Measurements from ENCODE around the gene HIF1AN. TPM values are rescaled to one million over a fixed set of nuclear protein-coding genes. Genes with fewer than 3 reads are reported as not detected.

Gene HIF1AN
- total and polyA plus RNA-seq, 2 donors: 7.3 to 7.4 TPM

DNA sequence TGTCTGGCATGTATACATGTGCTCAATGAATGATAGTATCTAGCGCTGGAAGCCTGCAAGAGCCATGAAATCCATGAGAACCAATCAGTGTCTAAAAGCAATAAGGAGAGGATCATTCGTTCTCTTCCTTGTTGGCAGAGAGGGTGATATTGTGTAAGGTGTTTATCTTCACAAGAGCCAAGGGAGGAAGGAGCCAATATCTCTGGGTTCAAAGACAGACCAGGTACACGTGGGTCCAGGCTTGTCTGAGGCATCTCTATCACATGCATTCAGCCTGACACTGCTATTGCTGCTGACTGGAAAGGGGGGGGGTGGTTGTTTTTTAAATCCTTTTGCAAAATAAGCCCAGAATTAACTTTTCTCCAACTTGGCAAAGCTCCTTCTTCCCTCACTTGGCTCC, 20.1 kb upstream of the HIF1AN start:
- 94% methylated on average over 3 of the region's 3 CpGs for WGBS

DNA sequence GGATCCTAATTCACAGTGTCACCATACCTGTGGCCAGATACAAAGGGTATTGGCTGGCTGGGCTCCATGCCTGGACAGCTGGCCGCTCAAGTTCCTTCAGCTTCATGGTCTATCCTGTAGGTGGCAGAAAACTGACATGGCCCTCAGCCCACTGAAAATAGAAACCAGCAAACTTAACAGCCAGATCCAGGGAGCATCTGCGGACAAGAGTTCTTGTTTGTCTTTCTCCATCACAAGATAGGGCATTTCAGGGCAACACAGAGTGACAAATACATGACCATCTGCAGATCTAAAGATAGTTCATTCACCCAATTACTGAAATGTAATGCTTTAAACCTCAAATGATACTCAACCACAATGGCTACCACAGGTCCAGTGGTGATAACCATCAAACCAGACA, 18.9 kb upstream of the HIF1AN start:
- Histone ChIP-seq H3K4me1 (ENCODE audit: control insufficient read depth in 2 of 2, insufficient read depth in 2 of 2, low read length in 2 of 2) (peaks cover 15 to 24% of the 10 kb centered on the region in 2 donors), H3K9me3 (ENCODE audit: control insufficient read depth in 2 of 2, insufficient read depth in 1 of 2, low read length in 1 of 2) (no peaks in the 10 kb centered on the region), H3K36me3 (ENCODE audit: control insufficient read depth in 2 of 2, insufficient read depth in 2 of 2, low read length in 1 of 2) (peaks cover 0 to 2% of the 10 kb centered on the region in 2 donors), H3K4me3 (ENCODE audit: low read length in 2 of 2) (no peak overlapping the region), H3K27me3 (ENCODE audit: control insufficient read depth in 2 of 2, insufficient read depth in 1 of 2, low read length in 1 of 2) (peaks cover 2 to 21% of the 10 kb centered on the region in 2 donors), H3K27ac (ENCODE audit: low read depth in 1 of 2, low read length in 1 of 2) (no peak overlapping the region)
- 98% methylated on average over 2 of the region's 2 CpGs for WGBS
- no peak for DNase-seq (ENCODE audit: low read depth in 6 of 9, low spot score in 9 of 9)

More for the DNA sequence above, 20.1 kb upstream of the HIF1AN start:
- no peak overlapping the region for H3K27ac ChIP-seq (ENCODE audit: low read depth in 1 of 2, low read length in 1 of 2)
- H3K27me3 ChIP-seq (ENCODE audit: control insufficient read depth in 2 of 2, insufficient read depth in 1 of 2, low read length in 1 of 2): peaks cover 2 to 19% of the 10 kb centered on the region in 2 donors
- H3K4me1 ChIP-seq (ENCODE audit: control insufficient read depth in 2 of 2, insufficient read depth in 2 of 2, low read length in 2 of 2): peaks cover 27 to 36% of the 10 kb centered on the region in 2 donors
- peaks cover 0 to 2% of the 10 kb centered on the region in 2 donors for H3K36me3 ChIP-seq (ENCODE audit: control insufficient read depth in 2 of 2, insufficient read depth in 2 of 2, low read length in 1 of 2)
- DNase-seq (ENCODE audit: low read depth in 6 of 9, low spot score in 9 of 9): no peak
- peaks cover 0 to 1% of the 10 kb centered on the region in 2 donors for H3K9me3 ChIP-seq (ENCODE audit: control insufficient read depth in 2 of 2, insufficient read depth in 1 of 2, low read length in 1 of 2)
- H3K4me3 ChIP-seq (ENCODE audit: low read length in 2 of 2): no peak overlapping the region

DNA sequence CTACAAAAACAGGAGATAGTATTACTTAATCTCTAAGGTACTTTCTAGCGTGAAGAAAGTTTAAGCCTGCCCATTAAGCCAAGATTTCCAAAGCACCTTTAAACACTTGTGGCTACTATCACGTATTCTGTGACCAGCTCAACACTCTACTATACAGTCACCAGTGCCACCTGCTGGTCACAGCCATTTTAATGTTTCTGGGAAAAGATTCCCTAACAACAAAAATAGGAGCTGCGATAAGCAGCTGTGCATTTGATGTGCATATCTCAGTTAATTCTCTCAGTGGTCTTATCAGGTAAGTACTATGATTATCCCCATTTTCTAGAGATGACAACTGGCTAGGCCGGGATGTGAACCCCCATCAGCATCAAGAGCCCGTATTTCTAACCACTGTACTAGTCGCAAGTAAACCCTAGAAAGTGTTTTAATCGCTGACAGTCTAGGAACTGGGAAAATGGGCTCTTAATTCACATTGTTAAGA, 16.9 kb upstream of the HIF1AN start:
- peak in 4 of 9 donors; percentile 42 to 81 (median 64) for DNase-seq (ENCODE audit: low read depth in 6 of 9, low spot score in 9 of 9)
- Histone ChIP-seq H3K9me3 (ENCODE audit: control insufficient read depth in 2 of 2, insufficient read depth in 1 of 2, low read length in 1 of 2) (no peaks in the 10 kb centered on the region), H3K27me3 (ENCODE audit: control insufficient read depth in 2 of 2, insufficient read depth in 1 of 2, low read length in 1 of 2) (peaks cover 2 to 21% of the 10 kb centered on the region in 2 donors), H3K4me1 (ENCODE audit: control insufficient read depth in 2 of 2, insufficient read depth in 2 of 2, low read length in 2 of 2) (peaks cover 5 to 17% of the 10 kb centered on the region in 2 donors), H3K36me3 (ENCODE audit: control insufficient read depth in 2 of 2, insufficient read depth in 2 of 2, low read length in 1 of 2) (peaks cover 11 to 12% of the 10 kb centered on the region in 2 donors), H3K27ac (ENCODE audit: low read depth in 1 of 2, low read length in 1 of 2) (no peak overlapping the region), H3K4me3 (ENCODE audit: low read length in 2 of 2) (no peak overlapping the region)
- 32% methylated on average over 7 of the region's 7 CpGs for WGBS

DNA sequence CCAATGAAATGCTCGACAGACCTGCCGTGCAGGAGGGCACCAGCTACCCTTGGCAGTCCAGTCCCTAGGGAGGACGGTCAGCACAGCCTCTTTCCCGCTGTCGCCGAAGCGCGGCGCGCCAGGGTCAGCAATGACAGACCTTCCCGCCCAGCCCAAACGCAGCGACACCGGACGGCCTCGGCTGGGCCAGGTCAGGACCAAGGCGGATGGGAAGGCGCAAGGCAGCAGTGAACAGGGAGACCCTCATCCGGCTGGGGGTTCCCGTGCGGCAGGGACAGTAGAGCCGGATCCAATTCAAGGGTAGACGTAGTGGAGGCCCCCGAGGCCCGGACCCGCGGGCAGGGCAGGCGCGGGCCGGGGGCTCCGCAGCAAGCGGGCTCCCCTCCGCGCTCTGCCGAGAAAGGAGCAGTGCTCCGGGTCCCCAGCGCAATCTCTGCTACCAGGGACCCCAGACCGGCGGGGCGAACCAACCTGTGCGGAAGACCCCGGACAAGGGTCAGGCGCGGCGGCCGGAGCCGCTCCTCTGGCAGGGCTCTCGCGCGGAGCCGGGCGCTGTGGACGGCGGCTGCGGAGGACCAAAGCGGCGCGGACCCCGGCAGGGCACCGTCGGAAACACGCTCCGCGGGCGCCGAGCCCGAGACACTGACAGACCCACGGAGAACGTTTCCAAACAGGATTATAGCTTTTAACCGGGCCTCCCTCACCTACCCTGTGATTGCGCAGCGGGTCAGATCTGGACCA, 16.3 kb upstream of the HIF1AN start, which contains the start of gene SEC31B:
TSS of gene SEC31B (minus strand) at position 551 of the 741 bp plus-strand sequence. CDS start 2,909 bp downstream, outside the sequence.
- 33% methylated on average over 72 of the region's 72 CpGs for WGBS
- H3K27ac ChIP-seq (ENCODE audit: low read depth in 1 of 2, low read length in 1 of 2): no peak within 1 kb of the TSS

DNA sequence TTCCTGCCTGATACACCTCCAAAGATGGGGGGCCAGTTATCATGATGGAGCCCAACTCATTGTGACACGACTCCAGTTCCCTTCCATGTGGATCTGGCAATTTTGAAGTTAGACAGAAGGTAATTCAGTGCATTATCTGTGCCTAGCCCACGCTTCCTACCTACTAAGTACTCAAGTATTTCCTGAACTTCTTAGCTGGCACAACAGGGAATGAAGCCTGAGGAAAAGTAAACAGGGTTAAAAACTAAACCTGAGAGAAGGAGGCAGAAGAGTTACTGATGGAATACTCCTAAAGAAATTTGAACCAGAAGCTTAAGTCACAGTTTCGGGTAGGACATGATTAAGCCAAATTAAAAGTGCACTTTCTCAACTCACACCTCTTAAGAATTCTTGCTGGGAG, 14.9 kb upstream of the HIF1AN start:
- H3K36me3 ChIP-seq (ENCODE audit: control insufficient read depth in 2 of 2, insufficient read depth in 2 of 2, low read length in 1 of 2): peaks cover 26 to 28% of the 10 kb centered on the region in 2 donors
- peaks cover 2 to 21% of the 10 kb centered on the region in 2 donors for H3K27me3 ChIP-seq (ENCODE audit: control insufficient read depth in 2 of 2, insufficient read depth in 1 of 2, low read length in 1 of 2)
- DNase-seq (ENCODE audit: low read depth in 6 of 9, low spot score in 9 of 9): no peak
- no peak overlapping the region for H3K4me3 ChIP-seq (ENCODE audit: low read length in 2 of 2)
- H3K27ac ChIP-seq (ENCODE audit: low read depth in 1 of 2, low read length in 1 of 2): no peak overlapping the region
- H3K9me3 ChIP-seq (ENCODE audit: control insufficient read depth in 2 of 2, insufficient read depth in 1 of 2, low read length in 1 of 2): no peaks in the 10 kb centered on the region
- H3K4me1 ChIP-seq (ENCODE audit: control insufficient read depth in 2 of 2, insufficient read depth in 2 of 2, low read length in 2 of 2): peaks cover 5 to 17% of the 10 kb centered on the region in 2 donors
- WGBS: 97% methylated on average over 3 of the region's 3 CpGs

More for the DNA sequence above, 16.3 kb upstream of the HIF1AN start, which contains the start of gene SEC31B:
- no peak for DNase-seq (ENCODE audit: low read depth in 6 of 9, low spot score in 9 of 9)
- Histone ChIP-seq H3K36me3 (ENCODE audit: control insufficient read depth in 2 of 2, insufficient read depth in 2 of 2, low read length in 1 of 2) (peaks cover 18 to 19% of the 10 kb centered on the region in 2 donors), H3K9me3 (ENCODE audit: control insufficient read depth in 2 of 2, insufficient read depth in 1 of 2, low read length in 1 of 2) (no peaks in the 10 kb centered on the region), H3K27me3 (ENCODE audit: control insufficient read depth in 2 of 2, insufficient read depth in 1 of 2, low read length in 1 of 2) (peaks cover 2 to 21% of the 10 kb centered on the region in 2 donors), H3K4me1 (ENCODE audit: control insufficient read depth in 2 of 2, insufficient read depth in 2 of 2, low read length in 2 of 2) (peaks cover 5 to 17% of the 10 kb centered on the region in 2 donors), H3K4me3 (ENCODE audit: low read length in 2 of 2) (no peak within 1 kb of the TSS)

DNA sequence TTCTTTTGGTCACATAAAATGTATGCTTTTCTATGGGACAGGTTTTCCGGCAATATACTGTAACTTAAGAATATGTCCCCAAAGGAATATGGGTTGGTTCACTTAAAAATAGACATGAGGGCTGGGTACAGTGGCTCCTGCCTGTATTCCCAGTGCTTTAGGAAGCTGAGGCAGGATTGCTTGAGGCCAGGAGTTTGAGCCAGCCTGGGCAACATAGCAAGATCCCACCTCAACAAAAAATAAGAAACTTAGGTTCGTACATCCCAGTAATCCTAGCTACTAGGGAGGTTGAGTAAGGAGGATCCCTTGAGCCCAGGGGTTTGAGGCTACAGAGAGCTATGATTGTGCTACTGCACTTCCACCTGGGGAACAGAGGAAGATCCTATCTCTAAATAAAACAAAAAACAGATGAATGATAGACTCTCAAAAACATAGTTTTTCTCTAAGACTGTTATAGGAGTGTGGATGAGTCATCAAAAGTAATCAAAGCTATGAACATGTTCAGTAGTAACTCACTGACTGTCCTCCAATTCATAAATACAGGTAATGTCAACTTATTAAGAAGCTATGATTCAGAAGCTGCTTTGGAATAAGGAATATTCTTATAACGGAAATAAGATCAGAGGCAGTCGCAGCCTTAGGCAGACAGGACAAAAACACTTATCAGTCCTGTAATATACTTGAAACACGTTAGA, 13.5 kb upstream of the HIF1AN start:
- no peak overlapping the region for H3K4me3 ChIP-seq (ENCODE audit: low read length in 2 of 2)
- 97% methylated on average over 5 of the region's 5 CpGs for WGBS
- H3K27me3 ChIP-seq (ENCODE audit: control insufficient read depth in 2 of 2, insufficient read depth in 1 of 2, low read length in 1 of 2): peaks cover 2 to 21% of the 10 kb centered on the region in 2 donors
- H3K9me3 ChIP-seq (ENCODE audit: control insufficient read depth in 2 of 2, insufficient read depth in 1 of 2, low read length in 1 of 2): no peaks in the 10 kb centered on the region
- no peak overlapping the region for H3K27ac ChIP-seq (ENCODE audit: low read depth in 1 of 2, low read length in 1 of 2)
- peaks cover 5 to 12% of the 10 kb centered on the region in 2 donors for H3K4me1 ChIP-seq (ENCODE audit: control insufficient read depth in 2 of 2, insufficient read depth in 2 of 2, low read length in 2 of 2)
- peaks cover 38 to 39% of the 10 kb centered on the region in 2 donors for H3K36me3 ChIP-seq (ENCODE audit: control insufficient read depth in 2 of 2, insufficient read depth in 2 of 2, low read length in 1 of 2)
- DNase-seq (ENCODE audit: low read depth in 6 of 9, low spot score in 9 of 9): no peak

DNA sequence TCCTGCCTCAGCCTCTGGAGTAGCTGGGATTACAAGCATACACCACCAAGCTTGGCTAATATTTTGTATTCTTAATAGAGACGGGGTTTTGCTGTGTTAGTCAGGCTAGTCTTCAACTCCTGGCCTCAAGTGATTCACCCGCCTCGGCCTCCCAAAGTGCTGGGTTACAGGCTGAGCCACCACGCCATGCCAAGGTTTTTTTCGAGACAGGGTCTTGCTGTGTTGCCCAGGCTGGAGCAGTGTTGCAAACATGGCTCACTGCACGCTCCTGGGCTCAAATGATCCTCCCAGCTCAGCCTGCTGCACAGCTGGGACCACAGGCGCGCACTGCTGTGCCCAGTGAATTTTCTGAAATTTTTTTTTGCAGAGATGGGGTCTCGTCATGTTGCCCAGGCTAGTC, 12.8 kb upstream of the HIF1AN start:
- H3K36me3 ChIP-seq (ENCODE audit: control insufficient read depth in 2 of 2, insufficient read depth in 2 of 2, low read length in 1 of 2): peaks cover 38 to 42% of the 10 kb centered on the region in 2 donors
- WGBS: 99% methylated on average over 9 of the region's 9 CpGs
- no peak overlapping the region for H3K4me3 ChIP-seq (ENCODE audit: low read length in 2 of 2)
- H3K27ac ChIP-seq (ENCODE audit: low read depth in 1 of 2, low read length in 1 of 2): no peak overlapping the region
- peaks cover 2 to 21% of the 10 kb centered on the region in 2 donors for H3K27me3 ChIP-seq (ENCODE audit: control insufficient read depth in 2 of 2, insufficient read depth in 1 of 2, low read length in 1 of 2)
- DNase-seq (ENCODE audit: low read depth in 6 of 9, low spot score in 9 of 9): no peak
- peaks cover 5 to 12% of the 10 kb centered on the region in 2 donors for H3K4me1 ChIP-seq (ENCODE audit: control insufficient read depth in 2 of 2, insufficient read depth in 2 of 2, low read length in 2 of 2)
- H3K9me3 ChIP-seq (ENCODE audit: control insufficient read depth in 2 of 2, insufficient read depth in 1 of 2, low read length in 1 of 2): no peaks in the 10 kb centered on the region

DNA sequence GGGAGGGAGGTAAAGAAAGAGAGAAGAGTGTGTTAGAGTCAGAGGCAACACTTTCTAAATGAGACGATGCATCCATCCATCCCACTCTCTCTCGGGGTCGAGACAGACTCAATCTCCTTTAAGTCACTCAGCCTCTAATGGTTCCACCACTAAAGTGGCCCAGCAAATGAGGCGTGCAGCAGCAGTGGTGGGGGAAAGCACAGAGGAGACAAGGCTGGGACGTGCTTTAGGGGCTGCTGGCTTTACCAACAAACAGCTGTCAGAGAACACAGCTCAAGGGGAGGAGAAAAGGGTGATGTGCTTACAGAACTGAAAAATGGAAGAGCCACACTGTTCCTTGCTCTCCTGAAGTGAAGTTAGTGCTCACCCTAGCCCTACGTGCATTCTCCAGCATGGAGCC, 11.5 kb upstream of the HIF1AN start:
- peaks cover 38 to 42% of the 10 kb centered on the region in 2 donors for H3K36me3 ChIP-seq (ENCODE audit: control insufficient read depth in 2 of 2, insufficient read depth in 2 of 2, low read length in 1 of 2)
- 97% methylated on average over 6 of the region's 6 CpGs for WGBS
- H3K4me3 ChIP-seq (ENCODE audit: low read length in 2 of 2): no peak overlapping the region
- H3K9me3 ChIP-seq (ENCODE audit: control insufficient read depth in 2 of 2, insufficient read depth in 1 of 2, low read length in 1 of 2): no peaks in the 10 kb centered on the region
- H3K4me1 ChIP-seq (ENCODE audit: control insufficient read depth in 2 of 2, insufficient read depth in 2 of 2, low read length in 2 of 2): peaks cover 6 to 12% of the 10 kb centered on the region in 2 donors
- H3K27ac ChIP-seq (ENCODE audit: low read depth in 1 of 2, low read length in 1 of 2): no peak overlapping the region
- no peak for DNase-seq (ENCODE audit: low read depth in 6 of 9, low spot score in 9 of 9)
- H3K27me3 ChIP-seq (ENCODE audit: control insufficient read depth in 2 of 2, insufficient read depth in 1 of 2, low read length in 1 of 2): peaks cover 2 to 16% of the 10 kb centered on the region in 2 donors

DNA sequence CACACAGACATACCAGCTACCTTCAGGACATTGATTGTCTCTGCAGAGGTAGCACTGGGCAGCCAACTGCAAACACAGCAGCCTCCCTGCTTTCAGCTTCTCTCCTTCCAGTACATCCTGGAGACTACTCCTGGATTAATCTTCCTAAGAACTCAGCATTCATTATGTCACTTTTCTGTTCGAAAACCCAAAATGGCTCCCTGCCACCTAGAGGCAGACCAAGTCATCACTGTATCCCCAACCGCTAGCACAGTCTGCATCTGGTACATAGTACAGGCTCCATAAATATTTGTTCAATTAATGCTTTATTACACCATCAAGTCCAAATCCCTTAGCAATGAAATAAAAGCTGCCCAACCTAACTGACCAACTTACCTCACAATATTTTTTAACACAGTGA, 11.1 kb upstream of the HIF1AN start:
- Histone ChIP-seq H3K9me3 (ENCODE audit: control insufficient read depth in 2 of 2, insufficient read depth in 1 of 2, low read length in 1 of 2) (no peaks in the 10 kb centered on the region), H3K27me3 (ENCODE audit: control insufficient read depth in 2 of 2, insufficient read depth in 1 of 2, low read length in 1 of 2) (peaks cover 0 to 12% of the 10 kb centered on the region in 2 donors), H3K27ac (ENCODE audit: low read depth in 1 of 2, low read length in 1 of 2) (no peak overlapping the region), H3K4me3 (ENCODE audit: low read length in 2 of 2) (no peak overlapping the region), H3K36me3 (ENCODE audit: control insufficient read depth in 2 of 2, insufficient read depth in 2 of 2, low read length in 1 of 2) (peaks cover 38 to 42% of the 10 kb centered on the region in 2 donors), H3K4me1 (ENCODE audit: control insufficient read depth in 2 of 2, insufficient read depth in 2 of 2, low read length in 2 of 2) (peaks cover 6 to 7% of the 10 kb centered on the region in 2 donors)
- WGBS: 95% methylated on average over 2 of the region's 2 CpGs
- DNase-seq (ENCODE audit: low read depth in 6 of 9, low spot score in 9 of 9): no peak

Data from thymus (tissue), 11 donors.